GM18870 (cell line): ENCODE measurements around the gene RPS27.
A peak's percentile ranks its signal among the peaks of the same experiment; 100 is the strongest.

Experiments
- ATAC-seq: cut with Tn5 transposase; IDR thresholded peaks from one replicate; pipeline ENCODE4 v1.9.1; 2021; ENCODE audit warnings: moderate library complexity; ENCODE audit not compliant: unreplicated experiment

Gene RPS27

GRCh38 chr1:153990468-153991150, at the start of gene RPS27:
TSS of gene RPS27 (plus strand) at chr1:153990762. CDS start at chr1:153990797, 35 bp downstream.
- peak; percentile 73 for ATAC-seq

- ATAC-seq, result no peak
Observed at GRCh38 chr1:153941826-153942725, 48.5 kb upstream of the RPS27 start.

- ATAC-seq, result no peak
Observed at GRCh38 chr1:153942766-153943549, 47.6 kb upstream of the RPS27 start.

- no peak for ATAC-seq
Observed at GRCh38 chr1:153944005-153944826, 46.3 kb upstream of the RPS27 start.

- no peak for ATAC-seq
Observed at GRCh38 chr1:153944827-153945117, 45.8 kb upstream of the RPS27 start.

GRCh38 chr1:153945131-153945794, 45.3 kb upstream of the RPS27 start:
- ATAC-seq, result no peak

- peak; percentile 68 for ATAC-seq
Observed at GRCh38 chr1:153945795-153946621, 44.6 kb upstream of the RPS27 start.

- ATAC-seq, result peak; percentile 33
Observed at GRCh38 chr1:153946622-153947241, 43.8 kb upstream of the RPS27 start, which contains the start of gene DENND4B. TSS of gene DENND4B (minus strand) at chr1:153946718. CDS start at chr1:153944374, 2,344 bp downstream.

- no peak for ATAC-seq
Observed at GRCh38 chr1:153951183-153951582, 39.4 kb upstream of the RPS27 start.

GRCh38 chr1:153951801-153952200, 38.8 kb upstream of the RPS27 start:
- no peak for ATAC-seq

- ATAC-seq, result no peak
Observed at GRCh38 chr1:153953859-153954365, 36.6 kb upstream of the RPS27 start.

GRCh38 chr1:153954826-153955225, 35.7 kb upstream of the RPS27 start:
- ATAC-seq, result no peak

- ATAC-seq, result no peak
Observed at GRCh38 chr1:153956997-153957715, 33.4 kb upstream of the RPS27 start.

GRCh38 chr1:153957744-153958110, 32.8 kb upstream of the RPS27 start:
- no peak for ATAC-seq

- ATAC-seq, result peak; percentile 72
Observed at GRCh38 chr1:153958111-153958960, 32.2 kb upstream of the RPS27 start, which contains the start of gene CRTC2. TSS of gene CRTC2 (minus strand) at chr1:153958612. CDS start at chr1:153958497, 115 bp downstream.

GRCh38 chr1:153958961-153959260, 31.7 kb upstream of the RPS27 start:
- ATAC-seq, result peak; percentile 9

- no peak for ATAC-seq
Observed at GRCh38 chr1:153959454-153959853, 31.1 kb upstream of the RPS27 start.
